Activated T-helper 1 cell treated with Interleukin-2 at 50 U/mL for 16 hours (primary cell): ENCODE results near the gene DCTN2.
"Not testable (repeated sequence)": the region's sequence is repeated elsewhere in the genome, so short reads cannot be mapped to it uniquely, and the experiment has no call there.

Experiments
- DNase-seq: peaks from one replicate; pipeline ENCODE4 v3.0.0-alpha.2; 2020; ENCODE audit warnings: low read depth

DCTN2 gene

GRCh38 chr12:57576613-57577160, 29.7 kb upstream of the DCTN2 start:
- DNase-seq, result no peak

- no peak for DNase-seq
These were observed 29.0 kb upstream of the DCTN2 start for GRCh38 chr12:57575771-57576612.

GRCh38 chr12:57574795-57575194, 27.8 kb upstream of the DCTN2 start:
- no peak for DNase-seq

GRCh38 chr12:57571926-57572762, 25.2 kb upstream of the DCTN2 start:
- DNase-seq, result no peak

GRCh38 chr12:57570438-57570837, 23.4 kb upstream of the DCTN2 start:
- DNase-seq, result not testable (repeated sequence)

GRCh38 chr12:57569858-57570257, 22.9 kb upstream of the DCTN2 start:
- DNase-seq, result no peak

- no peak for DNase-seq
These were observed 21.8 kb upstream of the DCTN2 start for GRCh38 chr12:57568838-57569237.

- DNase-seq, result no peak
These were observed 17.3 kb upstream of the DCTN2 start for GRCh38 chr12:57564178-57564740.

- DNase-seq, result no peak
These were observed 16.4 kb upstream of the DCTN2 start for GRCh38 chr12:57563358-57563757.

- not testable (repeated sequence) for DNase-seq
These were observed 14.1 kb upstream of the DCTN2 start for GRCh38 chr12:57561117-57561516.

GRCh38 chr12:57560516-57560915, 13.5 kb upstream of the DCTN2 start:
- no peak for DNase-seq

- no peak for DNase-seq
These were observed 11.9 kb upstream of the DCTN2 start for GRCh38 chr12:57558864-57559263.

GRCh38 chr12:57554897-57555296, 7.9 kb upstream of the DCTN2 start:
- DNase-seq, result no peak

- DNase-seq, result no peak
These were observed 7.5 kb upstream of the DCTN2 start for GRCh38 chr12:57554453-57554852.

GRCh38 chr12:57553343-57554202, 6.6 kb upstream of the DCTN2 start:
- no peak for DNase-seq

GRCh38 chr12:57552835-57553313, 5.9 kb upstream of the DCTN2 start:
- no peak for DNase-seq

- DNase-seq, result no peak
These were observed 5.3 kb upstream of the DCTN2 start for GRCh38 chr12:57552306-57552651.

GRCh38 chr12:57551637-57552305, 4.8 kb upstream of the DCTN2 start:
- DNase-seq, result no peak

GRCh38 chr12:57550641-57551549, 3.9 kb upstream of the DCTN2 start:
- no peak for DNase-seq
